IMR-90 (cell line): ENCODE results near the gene TCEAL3. TPM values are rescaled to one million over a fixed set of nuclear protein-coding genes. Genes with fewer than 3 reads are reported as not detected.
A peak's percentile ranks its signal among the peaks of the same experiment; 100 is the strongest.

Experiments used
- ATAC-seq: fragments of 200-7000 bp; cut with Tn5 transposase; 2 replicates; pipeline ENCODE4 v1.9.1; 2020; ENCODE audit warnings: low read depth, mild to moderate bottlenecking, moderate library complexity
- BruUV-seq: library from RNA; stranded (reverse); fragments of 400-500 nt; replicated peaks from 2 replicates; lab custom pipeline; 2021; lab: Mats Ljungman, UMichigan
- CTCF ChIA-PET: fragments of 300-600 bp; formaldehyde crosslinking; extraction: SDS; loops from one replicate; lab custom pipeline; 2021; ENCODE audit warnings: antibody characterized with exemption; lab: Yijun Ruan, JAX
- POLR2A ChIA-PET: fragments of 300-600 bp; sonication (Branson Sonifier 250); formaldehyde crosslinking; loops from one replicate; lab custom pipeline; 2022; ENCODE audit warnings: antibody characterized with exemption; ENCODE audit not compliant: unreplicated experiment; lab: Charles Lee
- DNase-seq: peaks from one replicate; pipeline ENCODE4 v3.0.0; 2013
- H2AFZ ChIP-seq: replicated peaks from 2 replicates; pipeline ENCODE3; 2013; ENCODE audit warnings: low read length, mild to moderate bottlenecking; ENCODE audit not compliant: poor library complexity
- H2AK5ac ChIP-seq: 2 replicates; pipeline ENCODE4 v1.6.1; 2013; ENCODE audit warnings: low read depth, low read length, inconsistent platforms
- H2AK9ac ChIP-seq: replicated peaks from 2 replicates; pipeline ENCODE3; 2013; ENCODE audit warnings: mild to moderate bottlenecking, low read depth, low read length, moderate library complexity; ENCODE audit not compliant: poor library complexity
- H2BK120ac ChIP-seq: 2 replicates; pipeline ENCODE4 v1.6.1; 2013; ENCODE audit warnings: low read depth, low read length, inconsistent platforms
- H2BK15ac ChIP-seq: 3 replicates; pipeline ENCODE4 v1.6.1; 2013; ENCODE audit warnings: low read depth, low read length, inconsistent platforms
- H2BK20ac ChIP-seq: 2 replicates; pipeline ENCODE4 v1.6.1; 2013; ENCODE audit warnings: low read depth, mild to moderate bottlenecking, inconsistent platforms, low read length, moderate library complexity
- H2BK5ac ChIP-seq: 2 replicates; pipeline ENCODE4 v1.6.1; 2013; ENCODE audit warnings: mild to moderate bottlenecking, low read depth, low read length, inconsistent platforms; ENCODE audit not compliant: poor library complexity, severe bottlenecking
- H3K14ac ChIP-seq: replicated peaks from 2 replicates; pipeline ENCODE4 v1.6.1; 2013; ENCODE audit warnings: low read depth, low read length, inconsistent platforms
- H3K18ac ChIP-seq: 2 replicates; pipeline ENCODE4 v1.6.1; 2013; ENCODE audit warnings: low read depth, low read length, control low read depth
- H3K23ac ChIP-seq: 2 replicates; pipeline ENCODE4 v1.6.1; 2013; ENCODE audit warnings: low read depth, low read length, inconsistent platforms
- H3K27ac ChIP-seq: 2 replicates; pipeline ENCODE4 v1.5.1; 2013; ENCODE audit warnings: mild to moderate bottlenecking, control low read depth, low read length; ENCODE audit not compliant: insufficient read depth
- H3K27me3 ChIP-seq: 2 replicates; pipeline ENCODE4 v1.6.1; 2013; ENCODE audit warnings: low read length; ENCODE audit not compliant: control insufficient read depth, insufficient read depth
- H3K36me3 ChIP-seq: 2 replicates; pipeline ENCODE4 v1.6.1; 2013; ENCODE audit warnings: low read length, mixed read lengths; ENCODE audit not compliant: control insufficient read depth, insufficient read depth
- H3K4ac ChIP-seq: 2 replicates; pipeline ENCODE4 v1.6.1; 2013; ENCODE audit warnings: low read depth, low read length, inconsistent platforms
- H3K4me1 ChIP-seq: 2 replicates; pipeline ENCODE4 v1.6.1; 2013; ENCODE audit warnings: low read length, mixed read lengths; ENCODE audit not compliant: control insufficient read depth, insufficient read depth
- H3K4me2 ChIP-seq: 2 replicates; pipeline ENCODE4 v1.6.1; 2013; ENCODE audit warnings: low read depth, mild to moderate bottlenecking, control low read depth, low read length, moderate library complexity
- H3K4me3 ChIP-seq: 2 replicates; pipeline ENCODE4 v1.5.1; 2013; ENCODE audit warnings: low read depth, mild to moderate bottlenecking, control low read depth, low read length, moderate library complexity; ENCODE audit not compliant: insufficient read depth
- H3K56ac ChIP-seq: 2 replicates; pipeline ENCODE4 v1.6.1; 2013; ENCODE audit warnings: low read length, inconsistent platforms; ENCODE audit not compliant: insufficient read depth; ENCODE audit errors: extremely low read depth
- H3K79me1 ChIP-seq, 2 experiments: 2 replicates each; pipeline ENCODE4 v1.6.1; 2013; ENCODE audit warnings: low read length in 2 of 2, inconsistent platforms in 1 of 2, low read depth in 1 of 2
- H3K9ac ChIP-seq: 2 replicates; pipeline ENCODE4 v1.6.1; 2013; ENCODE audit warnings: low read depth, low read length, control low read depth
- H3K9me1 ChIP-seq: 2 replicates; pipeline ENCODE4 v1.6.1; 2013; ENCODE audit warnings: low read length, inconsistent platforms; ENCODE audit not compliant: insufficient read depth
- H3K9me3 ChIP-seq: 2 replicates; pipeline ENCODE4 v1.6.1; 2013; ENCODE audit warnings: low read length; ENCODE audit not compliant: control insufficient read depth, insufficient read depth
- H4K20me1 ChIP-seq: 2 replicates; pipeline ENCODE4 v1.6.1; 2013; ENCODE audit warnings: low read length, inconsistent platforms; ENCODE audit not compliant: insufficient read depth
- H4K5ac ChIP-seq: 2 replicates; pipeline ENCODE4 v1.6.1; 2013; ENCODE audit warnings: mild to moderate bottlenecking, low read depth, low read length, control low read depth
- H4K8ac ChIP-seq, 2 experiments: 2 replicates each; pipeline ENCODE4 v1.6.1; 2013; ENCODE audit warnings: low read depth in 2 of 2, low read length in 2 of 2, control low read depth in 1 of 2, inconsistent platforms in 1 of 2
- H4K91ac ChIP-seq: 2 replicates; pipeline ENCODE4 v1.6.1; 2013; ENCODE audit warnings: low read depth, low read length, inconsistent platforms; ENCODE audit not compliant: insufficient read depth
- ELK1 ChIP-seq: fragments of 150-350 bp; IDR thresholded peaks from 2 replicates; pipeline ENCODE4 v1.6.1; 2016; ENCODE audit warnings: low read depth, mild to moderate bottlenecking, low read length, moderate library complexity, borderline replicate concordance
- FOS ChIP-seq: fragments of 150-350 bp; IDR thresholded peaks from 2 replicates; pipeline ENCODE4 v1.6.1; 2016; ENCODE audit warnings: low read depth, low read length
- MAFK ChIP-seq: IDR thresholded peaks from 2 replicates; pipeline ENCODE4 v1.6.1; 2012; ENCODE audit warnings: low read depth, low read length, improper control_type of control experiment
- MXI1 ChIP-seq: IDR thresholded peaks from 2 replicates; pipeline ENCODE4 v1.6.1; 2012; ENCODE audit warnings: low read depth, mild to moderate bottlenecking, low read length, moderate library complexity, borderline replicate concordance
- POLR2A ChIP-seq: IDR thresholded peaks from 2 replicates; pipeline ENCODE4 v1.6.1; 2012; ENCODE audit warnings: mild to moderate bottlenecking, low read depth, low read length
- RCOR1 ChIP-seq: IDR thresholded peaks from 2 replicates; pipeline ENCODE4 v1.6.1; 2012; ENCODE audit warnings: mild to moderate bottlenecking, low read length, improper control_type of control experiment; ENCODE audit not compliant: insufficient replicate concordance
- RFX5 ChIP-seq: IDR thresholded peaks from 2 replicates; pipeline ENCODE4 v1.8.0; 2012; ENCODE audit warnings: low read depth, mild to moderate bottlenecking, low read length, moderate library complexity
- WGBS, 2 experiments: methylation state at CpG; one replicate each; pipeline versions ENCODE4 v1.1.5 to v1.1.7; 2013; ENCODE audit warnings: missing lambda C conversion rate in 2 of 2; ENCODE audit not compliant: insufficient read length in 1 of 2; ENCODE audit errors: extremely low coverage in 2 of 2; 5-methylcytosine and 5-hydroxymethylcytosine counted together
- dilution Hi-C: fragments of 300-500 bp; cut with HindIII; formaldehyde crosslinking; loops from one replicate; pipeline ENCODE4 v1.14.3; 2018; ENCODE audit warnings: low sequenced_read_pairs; ENCODE audit not compliant: unreplicated experiment
- in situ Hi-C: fragments of 300-500 bp; cut with MboI; formaldehyde crosslinking; loops from 3 replicates; pipeline ENCODE4 v1.14.3; 2019; ENCODE audit warnings: low sequenced_read_pairs, inconsistent platforms, mixed read lengths
- intact Hi-C: fragments of 100-400 bp; cut with micrococcal nuclease; formaldehyde crosslinking; loops from 2 replicates; pipeline ENCODE4 v1.10.0; 2022
- polyA plus RNA-seq, 3 experiments: library from polyadenylated mRNA; depleted of rRNA; stranded (reverse); fragments of >200 nt; gene quantifications; 2 replicates each; pipeline ENCODE4 v1.2.3, GENCODE V29; 2012; ENCODE audit warnings: low replicate concordance in 1 of 3
- total RNA-seq: library from RNA; depleted of rRNA; stranded (reverse); fragments of >200 nt; gene quantifications from 2 replicates; pipeline ENCODE4 v1.2.3, GENCODE V29; 2012

The TCEAL3 gene
- total and polyA plus RNA-seq, 2 of the 4 experiments (the other 2 are of a cell fraction): 3.2 to 24.2 TPM

- H3K23ac ChIP-seq: no peak overlapping the region
- POLR2A ChIA-PET: no interaction called here
Measured at GRCh38 chrX:103565752-103566151, 42.0 kb upstream of the TCEAL3 start.

More at GRCh38 chrX:103565752-103566151, 42.0 kb upstream of the TCEAL3 start:
- Histone ChIP-seq H3K27ac (no peak overlapping the region), H4K91ac (no peak overlapping the region), H2AFZ (no peak overlapping the region), H3K4ac (no peak overlapping the region), H3K4me3 (no peak overlapping the region), H4K20me1 (no peaks in the 10 kb centered on the region), H4K8ac (no peak overlapping the region), H4K5ac (no peak overlapping the region), H3K18ac (no peak overlapping the region), H3K36me3 (no peaks in the 10 kb centered on the region), H3K56ac (no peak overlapping the region), H3K9me3 (no peaks in the 10 kb centered on the region), H2AK9ac (no peak overlapping the region), H2BK120ac (no peak overlapping the region), H2BK20ac (no peak overlapping the region), H3K79me1 (no peaks in the 10 kb centered on the region), H3K9ac (no peak overlapping the region), H2BK5ac (no peak overlapping the region), H2AK5ac (no peak overlapping the region), H2BK15ac (no peak overlapping the region), H3K27me3 (no peaks in the 10 kb centered on the region), H3K4me2 (no peak overlapping the region), H3K14ac (no peak overlapping the region), H3K4me1 (no peaks in the 10 kb centered on the region), H3K9me1 (no peaks in the 10 kb centered on the region)
- dilution Hi-C loops (no loop called here), in situ Hi-C loops (no loop called here), intact Hi-C loops (no loop called here)
- BruUV-seq: no TSS peak
- no peak for TF ChIP-seq MXI1
- no peak for TF ChIP-seq POLR2A
- no peak for TF ChIP-seq FOS
- no peak for TF ChIP-seq RCOR1
- no peak for TF ChIP-seq RFX5
- no peak for TF ChIP-seq ELK1
- no peak for TF ChIP-seq MAFK
- CTCF ChIA-PET: interaction anchor here (0.6 kb wide), 1 partner anchor 13 kb away, joined by 4 read pairs; no protein-coding TSS in a partner anchor
- no CpG with 5 or more reads among the region's 1 CpG for WGBS, 2 experiments
- DNase-seq (peak; percentile 52), ATAC-seq (no peak)
